ENCODE measurements around the gene TUBGCP2.

DNA sequence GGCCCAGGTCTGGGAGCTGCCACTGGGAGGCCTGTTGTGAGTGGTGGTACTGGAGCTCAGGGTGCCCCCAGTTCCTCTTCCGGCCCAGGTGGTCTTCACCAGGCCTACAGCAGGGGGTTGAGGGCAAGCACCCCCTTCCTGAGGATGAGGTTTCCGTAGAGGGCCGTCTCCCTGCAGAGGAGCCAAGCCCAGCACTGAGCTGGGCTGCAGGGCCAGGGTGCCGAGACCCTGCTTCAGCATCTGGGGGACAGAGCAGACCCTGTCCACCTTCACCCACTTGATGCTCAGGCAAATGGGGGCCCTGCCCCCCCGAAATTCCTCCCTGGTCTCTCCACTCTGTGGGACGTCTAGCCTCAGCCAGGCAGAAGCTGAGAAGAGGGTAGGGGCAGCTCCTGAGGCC is 46.6 kb upstream of the TUBGCP2 start:
- TF ChIP-seq, protein P1, sequence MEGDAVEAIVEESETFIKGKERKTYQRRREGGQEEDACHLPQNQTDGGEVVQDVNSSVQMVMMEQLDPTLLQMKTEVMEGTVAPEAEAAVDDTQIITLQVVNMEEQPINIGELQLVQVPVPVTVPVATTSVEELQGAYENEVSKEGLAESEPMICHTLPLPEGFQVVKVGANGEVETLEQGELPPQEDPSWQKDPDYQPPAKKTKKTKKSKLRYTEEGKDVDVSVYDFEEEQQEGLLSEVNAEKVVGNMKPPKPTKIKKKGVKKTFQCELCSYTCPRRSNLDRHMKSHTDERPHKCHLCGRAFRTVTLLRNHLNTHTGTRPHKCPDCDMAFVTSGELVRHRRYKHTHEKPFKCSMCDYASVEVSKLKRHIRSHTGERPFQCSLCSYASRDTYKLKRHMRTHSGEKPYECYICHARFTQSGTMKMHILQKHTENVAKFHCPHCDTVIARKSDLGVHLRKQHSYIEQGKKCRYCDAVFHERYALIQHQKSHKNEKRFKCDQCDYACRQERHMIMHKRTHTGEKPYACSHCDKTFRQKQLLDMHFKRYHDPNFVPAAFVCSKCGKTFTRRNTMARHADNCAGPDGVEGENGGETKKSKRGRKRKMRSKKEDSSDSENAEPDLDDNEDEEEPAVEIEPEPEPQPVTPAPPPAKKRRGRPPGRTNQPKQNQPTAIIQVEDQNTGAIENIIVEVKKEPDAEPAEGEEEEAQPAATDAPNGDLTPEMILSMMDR (IDR thresholded peaks at IDR 0.05; ENCODE audit: insufficient read depth, low read length, poor library complexity, severe bottlenecking) = no peak
- no peak for TF ChIP-seq EZH2phosphoT487 (conservative IDR thresholded peaks at IDR 0.05; ENCODE audit: low read length)

All from SU-DHL-6 (cell line).